ENCODE results near the gene HMGB4. TPM values are rescaled to one million over a fixed set of nuclear protein-coding genes. Genes with fewer than 3 reads are reported as not detected.

The HMGB4 gene
- total RNA-seq, 4 donors from 2014 or later = not detected

- ATAC-seq (ENCODE audit: low FRiP score) (no peak), DNase-seq (ENCODE audit: low spot score) (no peak)
- TF ChIP-seq CTCF (IDR thresholded peaks at IDR 0.05) = no peak
These were observed 21.5 kb upstream of the HMGB4 start for GRCh38 chr1:33842348-33842747.

GRCh38 chr1:33844166-33844565 is 19.7 kb upstream of the HMGB4 start:
- ATAC-seq (ENCODE audit: low FRiP score) (no peak), DNase-seq (ENCODE audit: low spot score) (no peak)
- TF ChIP-seq CTCF (IDR thresholded peaks at IDR 0.05) = no peak

- no peak for ATAC-seq (ENCODE audit: low FRiP score)
- DNase-seq (ENCODE audit: low spot score) = no peak
- no peak for TF ChIP-seq CTCF (IDR thresholded peaks at IDR 0.05)
These were observed 17.0 kb upstream of the HMGB4 start for GRCh38 chr1:33846861-33847260.

- DNase-seq (ENCODE audit: low spot score) (no peak), ATAC-seq (ENCODE audit: low FRiP score) (no peak)
- TF ChIP-seq CTCF (IDR thresholded peaks at IDR 0.05) = no peak
These were observed 15.5 kb upstream of the HMGB4 start for GRCh38 chr1:33848205-33848937.

GRCh38 chr1:33849211-33849610 is 14.7 kb upstream of the HMGB4 start:
- no peak for TF ChIP-seq CTCF (IDR thresholded peaks at IDR 0.05)
- no peak for ATAC-seq (ENCODE audit: low FRiP score)
- DNase-seq (ENCODE audit: low spot score) = no peak

GRCh38 chr1:33850481-33850880 is 13.4 kb upstream of the HMGB4 start:
- ATAC-seq (ENCODE audit: low FRiP score) (no peak), DNase-seq (ENCODE audit: low spot score) (no peak)
- TF ChIP-seq CTCF (IDR thresholded peaks at IDR 0.05) = no peak

GRCh38 chr1:33852711-33853110 is 11.2 kb upstream of the HMGB4 start:
- no peak for TF ChIP-seq CTCF (IDR thresholded peaks at IDR 0.05)
- ATAC-seq (ENCODE audit: low FRiP score) (no peak), DNase-seq (ENCODE audit: low spot score) (no peak)

Measured in omental fat pad (tissue), 4 donors.